ENCODE results near the gene KLHDC8B.

- no peak for TF ChIP-seq CTCF (IDR thresholded peaks at IDR 0.05)
- no peak for TF ChIP-seq ZFX (IDR thresholded peaks at IDR 0.05; ENCODE audit: borderline replicate concordance)
These were observed 10.2 kb upstream of the KLHDC8B start for GRCh38 chr3:49161197-49161596.

Measured in 22Rv1 (cell line).